ENCODE data around the gene FGF1. TPM values are rescaled to one million over a fixed set of nuclear protein-coding genes. Genes with fewer than 3 reads are reported as not detected.

FGF1 gene
- total and polyA plus RNA-seq, 9 donors: 0.10 to 3.6 (median 0.55) TPM

DNA sequence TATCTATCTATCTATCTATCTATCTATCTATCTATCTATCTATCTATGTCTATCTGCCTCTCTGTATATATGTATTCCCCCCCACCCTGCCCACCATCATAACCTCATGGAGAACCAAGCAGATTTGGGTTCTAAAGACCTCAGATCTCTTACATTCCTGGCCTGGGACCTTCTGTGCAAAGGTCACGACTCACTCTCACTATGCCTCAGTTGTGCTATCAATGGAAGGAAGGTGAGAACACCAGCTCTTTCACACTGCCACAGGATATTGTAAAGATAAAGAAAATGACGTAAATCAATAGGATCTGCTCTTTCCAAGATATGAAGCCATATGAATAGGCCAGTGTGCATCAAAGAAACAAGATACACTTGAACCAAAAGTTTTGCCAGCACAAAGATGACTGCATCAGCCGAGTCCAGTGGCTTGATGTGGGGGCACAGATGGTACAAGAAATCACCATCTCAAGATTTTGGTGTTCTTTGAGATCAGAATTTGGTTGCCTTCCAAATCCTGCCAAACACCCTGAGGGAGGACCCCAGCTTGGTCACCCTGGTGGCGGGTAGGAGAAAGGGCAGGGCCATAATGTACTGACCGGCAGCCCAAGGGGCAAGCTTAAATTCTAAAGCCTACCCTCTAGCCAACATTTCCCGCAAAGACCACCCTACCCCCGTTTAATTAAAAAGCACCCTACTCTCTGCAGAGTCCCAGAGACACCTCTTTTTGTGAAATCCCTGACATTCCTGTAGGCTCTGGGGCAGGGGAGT is 8.4 kb upstream of the FGF1 start:
- no peak for DNase-seq
- WGBS, 3 donors: 90 to 96% (median 93%) methylated on average over 7 of the region's 7 CpGs
- Histone ChIP-seq H3K36me3 (no peaks in the 10 kb centered on the region), H3K27ac (no peak overlapping the region), H3K27me3 (no peaks in the 10 kb centered on the region), H3K4me3 (no peak overlapping the region), H3K9me3 (no peaks in the 10 kb centered on the region), H3K4me1 (ENCODE audit: insufficient read depth) (peaks cover 11% of the 10 kb centered on the region)
- intact Hi-C loops (cut with DNase I): no loop called here
- TF ChIP-seq, protein P1, sequence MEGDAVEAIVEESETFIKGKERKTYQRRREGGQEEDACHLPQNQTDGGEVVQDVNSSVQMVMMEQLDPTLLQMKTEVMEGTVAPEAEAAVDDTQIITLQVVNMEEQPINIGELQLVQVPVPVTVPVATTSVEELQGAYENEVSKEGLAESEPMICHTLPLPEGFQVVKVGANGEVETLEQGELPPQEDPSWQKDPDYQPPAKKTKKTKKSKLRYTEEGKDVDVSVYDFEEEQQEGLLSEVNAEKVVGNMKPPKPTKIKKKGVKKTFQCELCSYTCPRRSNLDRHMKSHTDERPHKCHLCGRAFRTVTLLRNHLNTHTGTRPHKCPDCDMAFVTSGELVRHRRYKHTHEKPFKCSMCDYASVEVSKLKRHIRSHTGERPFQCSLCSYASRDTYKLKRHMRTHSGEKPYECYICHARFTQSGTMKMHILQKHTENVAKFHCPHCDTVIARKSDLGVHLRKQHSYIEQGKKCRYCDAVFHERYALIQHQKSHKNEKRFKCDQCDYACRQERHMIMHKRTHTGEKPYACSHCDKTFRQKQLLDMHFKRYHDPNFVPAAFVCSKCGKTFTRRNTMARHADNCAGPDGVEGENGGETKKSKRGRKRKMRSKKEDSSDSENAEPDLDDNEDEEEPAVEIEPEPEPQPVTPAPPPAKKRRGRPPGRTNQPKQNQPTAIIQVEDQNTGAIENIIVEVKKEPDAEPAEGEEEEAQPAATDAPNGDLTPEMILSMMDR (IDR thresholded peaks at IDR 0.05): no peak
- no peak for TF ChIP-seq EP300 (IDR thresholded peaks at IDR 0.05)
- no peak for TF ChIP-seq POLR2A (IDR thresholded peaks at IDR 0.05)

DNA sequence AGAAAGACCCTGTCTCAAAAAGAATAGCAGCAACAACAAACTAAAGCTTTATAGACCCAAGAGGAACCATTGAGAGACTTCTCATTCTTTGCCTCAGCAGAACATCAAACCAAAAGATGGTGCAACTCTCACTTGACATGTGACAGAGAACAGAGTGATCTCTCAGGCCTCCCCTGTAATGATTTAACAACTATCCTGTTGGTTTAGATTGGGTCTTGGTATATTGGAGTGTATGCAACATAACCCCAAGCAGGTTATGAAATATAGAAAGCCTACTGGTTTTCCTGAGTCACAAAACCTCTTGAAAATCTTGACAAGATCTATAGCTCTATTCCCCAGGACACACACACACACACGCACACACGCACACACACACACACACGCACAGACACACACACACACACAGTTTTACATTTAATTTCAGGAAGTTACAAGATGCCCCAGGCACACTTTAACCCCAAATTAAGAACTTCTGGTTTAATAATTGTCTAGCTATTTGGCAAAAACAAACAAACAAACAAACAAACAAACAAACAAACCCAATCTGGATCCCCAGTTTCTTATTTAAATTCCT is 6.5 kb upstream of the FGF1 start:
- no peaks in the 10 kb centered on the region for H3K27me3 ChIP-seq
- TF ChIP-seq, protein P1 (IDR thresholded peaks at IDR 0.05): no peak
- no peak for TF ChIP-seq EP300 (IDR thresholded peaks at IDR 0.05)
- no peak for TF ChIP-seq POLR2A (IDR thresholded peaks at IDR 0.05)
- H3K4me1 ChIP-seq (ENCODE audit: insufficient read depth): no peaks in the 10 kb centered on the region
- no peaks in the 10 kb centered on the region for H3K36me3 ChIP-seq
- H3K27ac ChIP-seq: no peak overlapping the region
- intact Hi-C loops (cut with DNase I): no loop called here
- no peak overlapping the region for H3K4me3 ChIP-seq
- DNase-seq: no peak
- no peaks in the 10 kb centered on the region for H3K9me3 ChIP-seq
- 91 to 95% (median 94%) methylated on average over 3 of the region's 3 CpGs for WGBS, 3 donors

DNA sequence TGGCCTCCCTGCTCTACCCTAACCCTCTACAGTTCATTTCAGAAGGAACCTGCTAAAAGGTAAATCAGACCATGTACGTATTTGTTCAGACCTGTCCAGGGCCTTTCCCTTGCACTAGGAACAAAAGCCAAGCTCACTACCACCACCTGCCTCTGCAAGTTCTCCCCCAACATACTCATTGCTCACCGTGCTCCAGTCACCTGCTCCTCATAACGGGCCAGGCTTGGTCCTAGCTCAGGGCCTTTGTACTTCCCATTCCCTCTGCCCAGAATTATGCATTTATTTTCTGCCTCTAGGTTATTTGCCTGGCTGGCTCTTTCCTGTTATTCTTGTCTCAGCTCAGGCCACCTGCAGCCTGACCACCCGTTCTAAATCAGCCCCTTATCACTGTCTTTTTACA is 4.8 kb upstream of the FGF1 start:
- Histone ChIP-seq H3K4me1 (ENCODE audit: insufficient read depth) (no peaks in the 10 kb centered on the region), H3K9me3 (no peaks in the 10 kb centered on the region), H3K36me3 (no peaks in the 10 kb centered on the region), H3K27me3 (no peaks in the 10 kb centered on the region), H3K4me3 (no peak overlapping the region), H3K27ac (no peak overlapping the region)
- WGBS, 3 donors: 83 to 86% (median 85%) methylated on average over 4 of the region's 4 CpGs
- TF ChIP-seq POLR2A (IDR thresholded peaks at IDR 0.05): no peak
- no peak for TF ChIP-seq EP300 (IDR thresholded peaks at IDR 0.05)
- TF ChIP-seq, protein P1 (IDR thresholded peaks at IDR 0.05): no peak
- intact Hi-C loops (cut with DNase I): no loop called here
- no peak for DNase-seq

DNA sequence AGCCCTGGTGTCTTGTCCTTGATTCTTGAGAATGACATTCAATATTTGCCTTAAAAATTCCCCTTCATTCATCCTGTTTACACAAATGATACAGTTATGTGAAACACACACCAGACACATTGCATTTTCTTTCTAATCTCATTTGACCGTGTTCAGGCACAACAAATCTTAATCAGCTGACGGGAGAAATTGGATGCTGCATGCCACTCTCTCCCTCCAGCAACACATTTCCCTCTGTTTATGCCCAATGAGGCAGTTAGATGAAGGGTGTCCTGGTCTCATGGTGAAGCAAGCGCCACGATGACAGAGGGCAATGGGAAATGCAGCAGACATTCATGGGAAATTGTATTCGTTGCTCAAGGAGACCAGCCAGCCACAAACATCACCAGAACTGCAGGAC is 3.2 kb upstream of the FGF1 start:
- Histone ChIP-seq H3K9me3 (no peaks in the 10 kb centered on the region), H3K4me1 (ENCODE audit: insufficient read depth) (peaks cover 1% of the 10 kb centered on the region), H3K27ac (no peak overlapping the region), H3K27me3 (no peaks in the 10 kb centered on the region), H3K36me3 (no peaks in the 10 kb centered on the region), H3K4me3 (no peak overlapping the region)
- intact Hi-C loops (cut with DNase I): no loop called here
- no peak for DNase-seq
- 39 to 63% (median 40%) methylated on average over 5 of the region's 5 CpGs for WGBS, 3 donors
- no peak for TF ChIP-seq POLR2A (IDR thresholded peaks at IDR 0.05)
- TF ChIP-seq EP300 (IDR thresholded peaks at IDR 0.05): no peak
- TF ChIP-seq, protein P1 (IDR thresholded peaks at IDR 0.05): no peak

Measured in ovary (tissue), 9 donors.